GM12892 (cell line): ENCODE data around the gene CDIP1.

Experiments
- POLR2A ChIP-seq: IDR thresholded peaks from 2 replicates; pipeline ENCODE4 v1.6.1; 2011; ENCODE audit warnings: low read depth, low read length, control low read depth
- POLR2AphosphoS5 ChIP-seq: IDR thresholded peaks from 2 replicates; pipeline ENCODE4 v1.6.1; 2011; ENCODE audit warnings: low read depth, low read length, control low read depth
- TAF1 ChIP-seq: IDR thresholded peaks from 2 replicates; pipeline ENCODE4 v1.6.1; 2011; ENCODE audit warnings: low read depth, mild to moderate bottlenecking, control low read depth, low read length, borderline replicate concordance

- TF ChIP-seq TAF1 (no peak), POLR2AphosphoS5 (no peak), POLR2A (no peak)
These were observed 41.7 kb upstream of the CDIP1 start for GRCh38 chr16:4580250-4580649.
